Astrocyte of the cerebellum (primary cell): ENCODE results near the gene SPTBN1.

ENCODE experiments used
- DNase-seq: peaks from one replicate; pipeline ENCODE4 v3.0.0-alpha.2; 2011; ENCODE audit warnings: low read depth
- H3K4me3 ChIP-seq: 2 replicates; pipeline ENCODE4 v1.5.1; 2011; ENCODE audit warnings: mild to moderate bottlenecking, low read depth, low read length, moderate library complexity
- CTCF ChIP-seq: IDR thresholded peaks from 2 replicates; pipeline ENCODE4 v1.5.1; 2012; ENCODE audit warnings: low read length, low read depth, moderate library complexity, mild to moderate bottlenecking; ENCODE audit errors: missing control alignments
- in situ Hi-C: cut with HindIII; loops from 2 replicates; pipeline ENCODE4 v1.10.0; 2017; ENCODE audit warnings: low sequenced_read_pairs

Gene SPTBN1

GRCh38 chr2:54609647-54610046, 153.5 kb downstream of the SPTBN1 start:
- no peak for DNase-seq
- no peak for TF ChIP-seq CTCF
- H3K4me3 ChIP-seq, result no peak overlapping the region
- in situ Hi-C loops, result no loop called here

- no peak for DNase-seq
- no peak overlapping the region for H3K4me3 ChIP-seq
- no peak for TF ChIP-seq CTCF
- in situ Hi-C loops, result no loop called here
Measured at GRCh38 chr2:54610700-54611099, 154.6 kb downstream of the SPTBN1 start.

- in situ Hi-C loops, result no loop called here
- no peak overlapping the region for H3K4me3 ChIP-seq
- no peak for DNase-seq
- TF ChIP-seq CTCF, result no peak
Measured at GRCh38 chr2:54611830-54612545, 155.9 kb downstream of the SPTBN1 start.

GRCh38 chr2:54613386-54613785, 157.3 kb downstream of the SPTBN1 start:
- H3K4me3 ChIP-seq, result no peak overlapping the region
- no peak for TF ChIP-seq CTCF
- no peak for DNase-seq
- in situ Hi-C loops, result no loop called here

- DNase-seq, result peak; percentile 39
- no peak for TF ChIP-seq CTCF
- no peak overlapping the region for H3K4me3 ChIP-seq
- in situ Hi-C loops, result no loop called here
Measured at GRCh38 chr2:54613794-54614257, 157.7 kb downstream of the SPTBN1 start.

GRCh38 chr2:54614819-54615218, 158.7 kb downstream of the SPTBN1 start:
- no peak for DNase-seq
- no peak for TF ChIP-seq CTCF
- in situ Hi-C loops, result no loop called here
- H3K4me3 ChIP-seq, result no peak overlapping the region
